ENCODE results near the gene SPTBN1.

DNA sequence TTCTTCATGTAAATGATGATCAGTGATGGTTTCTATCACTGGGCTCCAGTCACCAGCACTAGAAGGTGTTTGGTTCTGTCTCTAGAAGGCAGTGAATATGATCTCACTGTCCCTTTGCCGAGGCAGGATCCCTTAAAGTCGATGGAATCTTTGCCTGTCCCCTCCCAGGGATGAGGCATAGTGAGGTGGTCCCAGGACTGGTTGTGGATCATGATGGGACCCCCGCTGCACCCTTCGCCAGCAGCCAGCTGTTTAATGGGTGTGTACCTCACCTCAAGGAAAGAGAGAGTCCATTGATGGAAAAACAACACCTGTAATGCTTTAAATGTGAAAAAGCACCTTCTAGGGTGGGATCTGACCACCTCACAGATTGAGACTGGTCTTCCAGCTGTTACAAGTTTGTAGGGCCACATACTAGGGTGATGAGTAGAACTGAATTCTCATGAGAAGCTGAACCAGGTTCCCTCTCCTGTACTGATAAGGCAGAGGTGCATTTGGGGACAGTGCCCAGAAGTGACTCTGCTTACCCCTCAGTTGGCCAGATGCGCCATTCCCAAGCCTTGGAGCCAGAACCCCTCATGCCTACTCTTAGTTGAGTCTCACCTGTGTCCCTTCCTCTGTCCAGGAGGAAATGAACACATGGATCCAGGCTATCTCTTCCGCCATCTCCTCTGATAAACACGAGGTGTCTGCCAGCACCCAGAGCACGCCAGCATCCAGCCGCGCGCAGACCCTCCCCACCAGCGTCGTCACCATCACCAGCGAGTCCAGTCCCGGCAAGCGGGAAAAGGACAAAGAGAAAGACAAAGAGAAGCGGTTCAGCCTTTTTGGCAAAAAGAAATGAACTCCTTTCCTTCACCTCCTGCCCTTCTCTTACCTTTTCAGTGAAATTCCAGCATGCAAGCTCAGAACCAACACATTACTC lies 211.9 kb downstream of the SPTBN1 start:
- TF ChIP-seq, protein P1, sequence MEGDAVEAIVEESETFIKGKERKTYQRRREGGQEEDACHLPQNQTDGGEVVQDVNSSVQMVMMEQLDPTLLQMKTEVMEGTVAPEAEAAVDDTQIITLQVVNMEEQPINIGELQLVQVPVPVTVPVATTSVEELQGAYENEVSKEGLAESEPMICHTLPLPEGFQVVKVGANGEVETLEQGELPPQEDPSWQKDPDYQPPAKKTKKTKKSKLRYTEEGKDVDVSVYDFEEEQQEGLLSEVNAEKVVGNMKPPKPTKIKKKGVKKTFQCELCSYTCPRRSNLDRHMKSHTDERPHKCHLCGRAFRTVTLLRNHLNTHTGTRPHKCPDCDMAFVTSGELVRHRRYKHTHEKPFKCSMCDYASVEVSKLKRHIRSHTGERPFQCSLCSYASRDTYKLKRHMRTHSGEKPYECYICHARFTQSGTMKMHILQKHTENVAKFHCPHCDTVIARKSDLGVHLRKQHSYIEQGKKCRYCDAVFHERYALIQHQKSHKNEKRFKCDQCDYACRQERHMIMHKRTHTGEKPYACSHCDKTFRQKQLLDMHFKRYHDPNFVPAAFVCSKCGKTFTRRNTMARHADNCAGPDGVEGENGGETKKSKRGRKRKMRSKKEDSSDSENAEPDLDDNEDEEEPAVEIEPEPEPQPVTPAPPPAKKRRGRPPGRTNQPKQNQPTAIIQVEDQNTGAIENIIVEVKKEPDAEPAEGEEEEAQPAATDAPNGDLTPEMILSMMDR (conservative IDR thresholded peaks at IDR 0.05; ENCODE audit: low read depth in 2 of 2): no peak
- TF ChIP-seq EZH2 (IDR thresholded peaks at IDR 0.05; ENCODE audit: low read depth, unreplicated experiment) (no peak), CREB1 (CRISPR knock-in tag; IDR thresholded peaks at IDR 0.05; ENCODE audit: low read depth) (no peak), EZH2phosphoT487 (IDR thresholded peaks at IDR 0.05; ENCODE audit: unreplicated experiment) (no peak), POLR2AphosphoS5 (IDR thresholded peaks at IDR 0.05; ENCODE audit: low read depth) (no peak), JUNB (IDR thresholded peaks at IDR 0.05; ENCODE audit: unreplicated experiment) (no peak), STAT1 (IDR thresholded peaks at IDR 0.05; ENCODE audit: unreplicated experiment) (no peak), NANOG (IDR thresholded peaks at IDR 0.05; ENCODE audit: borderline replicate concordance) (no peak), ZNF331 (CRISPR knock-in tag; IDR thresholded peaks at IDR 0.05; ENCODE audit: low read depth) (no peak)
- TF ChIP-seq, protein P2, sequence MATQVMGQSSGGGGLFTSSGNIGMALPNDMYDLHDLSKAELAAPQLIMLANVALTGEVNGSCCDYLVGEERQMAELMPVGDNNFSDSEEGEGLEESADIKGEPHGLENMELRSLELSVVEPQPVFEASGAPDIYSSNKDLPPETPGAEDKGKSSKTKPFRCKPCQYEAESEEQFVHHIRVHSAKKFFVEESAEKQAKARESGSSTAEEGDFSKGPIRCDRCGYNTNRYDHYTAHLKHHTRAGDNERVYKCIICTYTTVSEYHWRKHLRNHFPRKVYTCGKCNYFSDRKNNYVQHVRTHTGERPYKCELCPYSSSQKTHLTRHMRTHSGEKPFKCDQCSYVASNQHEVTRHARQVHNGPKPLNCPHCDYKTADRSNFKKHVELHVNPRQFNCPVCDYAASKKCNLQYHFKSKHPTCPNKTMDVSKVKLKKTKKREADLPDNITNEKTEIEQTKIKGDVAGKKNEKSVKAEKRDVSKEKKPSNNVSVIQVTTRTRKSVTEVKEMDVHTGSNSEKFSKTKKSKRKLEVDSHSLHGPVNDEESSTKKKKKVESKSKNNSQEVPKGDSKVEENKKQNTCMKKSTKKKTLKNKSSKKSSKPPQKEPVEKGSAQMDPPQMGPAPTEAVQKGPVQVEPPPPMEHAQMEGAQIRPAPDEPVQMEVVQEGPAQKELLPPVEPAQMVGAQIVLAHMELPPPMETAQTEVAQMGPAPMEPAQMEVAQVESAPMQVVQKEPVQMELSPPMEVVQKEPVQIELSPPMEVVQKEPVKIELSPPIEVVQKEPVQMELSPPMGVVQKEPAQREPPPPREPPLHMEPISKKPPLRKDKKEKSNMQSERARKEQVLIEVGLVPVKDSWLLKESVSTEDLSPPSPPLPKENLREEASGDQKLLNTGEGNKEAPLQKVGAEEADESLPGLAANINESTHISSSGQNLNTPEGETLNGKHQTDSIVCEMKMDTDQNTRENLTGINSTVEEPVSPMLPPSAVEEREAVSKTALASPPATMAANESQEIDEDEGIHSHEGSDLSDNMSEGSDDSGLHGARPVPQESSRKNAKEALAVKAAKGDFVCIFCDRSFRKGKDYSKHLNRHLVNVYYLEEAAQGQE (IDR thresholded peaks at IDR 0.05; ENCODE audit: unreplicated experiment): no peak
- TF ChIP-seq, protein P3, sequence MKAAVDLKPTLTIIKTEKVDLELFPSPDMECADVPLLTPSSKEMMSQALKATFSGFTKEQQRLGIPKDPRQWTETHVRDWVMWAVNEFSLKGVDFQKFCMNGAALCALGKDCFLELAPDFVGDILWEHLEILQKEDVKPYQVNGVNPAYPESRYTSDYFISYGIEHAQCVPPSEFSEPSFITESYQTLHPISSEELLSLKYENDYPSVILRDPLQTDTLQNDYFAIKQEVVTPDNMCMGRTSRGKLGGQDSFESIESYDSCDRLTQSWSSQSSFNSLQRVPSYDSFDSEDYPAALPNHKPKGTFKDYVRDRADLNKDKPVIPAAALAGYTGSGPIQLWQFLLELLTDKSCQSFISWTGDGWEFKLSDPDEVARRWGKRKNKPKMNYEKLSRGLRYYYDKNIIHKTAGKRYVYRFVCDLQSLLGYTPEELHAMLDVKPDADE (IDR thresholded peaks at IDR 0.05): no peak

All from GM23338 (cell line).